GM18909 (cell line): ENCODE results near the gene NTNG1.

Experiments used
- ATAC-seq: cut with Tn5 transposase; IDR thresholded peaks from one replicate; pipeline ENCODE4 v1.9.1; 2021; ENCODE audit warnings: mild to moderate bottlenecking; ENCODE audit not compliant: unreplicated experiment, poor library complexity

The NTNG1 gene

DNA sequence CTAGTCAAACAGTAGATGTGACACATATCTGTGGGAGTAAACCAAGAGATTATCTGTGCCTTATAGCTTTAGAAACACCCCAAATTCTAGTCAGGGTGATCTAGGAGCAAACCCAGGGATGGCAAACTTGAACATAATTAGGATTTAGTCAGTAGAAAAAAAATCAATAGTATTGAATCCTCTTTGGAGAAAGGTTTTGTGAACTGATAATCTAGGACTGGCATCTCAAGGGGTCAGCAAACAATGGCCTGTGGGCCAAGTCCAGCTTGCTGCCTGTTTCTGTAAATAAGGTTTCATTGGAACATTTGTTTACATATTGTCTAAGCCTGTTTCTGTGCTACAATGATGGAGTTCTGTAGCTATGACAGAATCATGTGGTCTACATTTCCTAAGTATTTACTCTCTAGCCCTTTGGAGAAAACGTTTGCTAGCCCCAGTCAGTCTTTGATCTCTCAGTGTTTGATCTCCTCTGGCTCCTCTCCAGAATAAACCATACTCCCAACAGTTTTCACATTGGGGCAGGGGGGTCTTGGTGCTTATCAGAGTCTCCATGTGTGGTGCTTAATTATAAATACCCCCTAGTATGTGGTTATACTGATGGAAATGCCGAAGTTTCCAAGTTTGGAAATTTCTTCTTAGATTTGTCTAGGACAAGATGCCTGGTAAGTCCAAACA lies 385.8 kb downstream of the NTNG1 start:
- no peak for ATAC-seq

DNA sequence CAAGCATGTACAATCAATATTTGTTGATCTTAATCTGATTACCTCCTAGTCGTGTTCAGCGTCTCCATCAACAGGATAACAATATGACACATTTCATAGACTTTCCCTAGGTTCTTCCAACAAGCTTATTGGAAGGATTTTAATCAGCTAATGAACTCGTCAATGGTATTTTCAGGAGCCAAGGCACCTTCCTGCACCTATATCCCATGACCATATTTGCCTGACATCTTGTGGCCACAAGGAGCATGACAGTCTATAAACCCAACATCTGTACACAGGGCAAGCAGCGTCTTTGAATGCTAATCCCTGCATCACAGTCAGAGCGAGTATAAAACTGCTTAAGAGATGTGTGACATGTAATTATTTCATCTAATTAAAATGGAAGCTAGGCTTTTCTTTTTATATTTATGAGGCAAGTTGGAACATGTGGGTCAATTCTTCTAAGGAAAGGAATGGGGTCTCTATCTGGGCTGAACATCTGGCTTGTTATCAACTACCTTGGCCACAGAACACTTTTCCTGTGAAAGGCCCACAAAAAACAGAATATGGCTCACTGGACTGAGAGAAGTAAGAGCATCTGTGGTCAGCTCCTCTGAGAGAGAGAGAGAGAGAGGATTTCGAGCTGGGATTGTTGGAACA lies 388.8 kb downstream of the NTNG1 start:
- ATAC-seq, result peak; percentile 97

DNA sequence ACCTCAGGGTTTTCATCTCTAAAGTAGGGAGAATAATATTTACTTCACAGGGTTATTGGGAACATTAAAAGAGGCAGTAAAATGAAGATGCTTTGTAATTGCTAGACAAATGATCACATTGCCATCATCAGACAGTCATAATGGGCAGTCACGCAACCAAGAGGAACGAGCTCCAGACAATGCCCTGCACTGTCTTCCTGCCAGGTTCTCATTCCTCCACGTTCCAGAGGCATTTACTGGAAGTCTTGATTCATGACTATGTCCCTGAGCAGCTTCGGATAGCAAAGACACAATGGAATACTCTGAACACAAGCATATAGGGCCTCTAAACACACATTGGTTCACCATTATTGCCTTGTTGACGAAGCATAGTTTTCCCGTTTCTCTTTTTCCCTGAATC lies 389.7 kb downstream of the NTNG1 start:
- no peak for ATAC-seq

GRCh38 chr1:107531065-107531908 lies 390.4 kb downstream of the NTNG1 start:
- ATAC-seq, result no peak

DNA sequence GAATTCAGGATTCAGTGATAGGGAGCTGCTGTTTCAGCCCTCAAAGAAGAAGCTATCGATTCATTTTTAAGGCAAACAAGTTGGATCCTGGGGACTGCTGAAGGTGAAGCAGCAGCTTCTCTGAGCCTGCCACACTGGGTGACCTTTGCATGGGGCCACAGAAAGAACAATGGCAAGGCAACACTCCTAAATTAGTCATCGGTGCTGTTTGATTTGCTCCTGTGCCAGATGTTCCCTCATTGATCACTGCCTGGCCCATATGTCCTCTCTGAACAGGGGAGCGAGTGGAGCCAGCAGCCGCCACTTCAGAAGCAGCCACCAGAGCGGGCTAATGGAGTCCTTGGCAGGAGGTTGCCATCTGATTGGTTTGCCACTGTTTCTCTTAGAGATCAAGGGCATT lies 391.5 kb downstream of the NTNG1 start:
- no peak for ATAC-seq
